Measurements from ENCODE around the gene ZNF496. TPM values are rescaled to one million over a fixed set of nuclear protein-coding genes. Genes with fewer than 3 reads are reported as not detected.
A peak's percentile ranks its signal among the peaks of the same experiment; 100 is the strongest.

ZNF496 gene
- total RNA-seq, 1 experiment from 2014 or later, result 66.5 TPM

DNA sequence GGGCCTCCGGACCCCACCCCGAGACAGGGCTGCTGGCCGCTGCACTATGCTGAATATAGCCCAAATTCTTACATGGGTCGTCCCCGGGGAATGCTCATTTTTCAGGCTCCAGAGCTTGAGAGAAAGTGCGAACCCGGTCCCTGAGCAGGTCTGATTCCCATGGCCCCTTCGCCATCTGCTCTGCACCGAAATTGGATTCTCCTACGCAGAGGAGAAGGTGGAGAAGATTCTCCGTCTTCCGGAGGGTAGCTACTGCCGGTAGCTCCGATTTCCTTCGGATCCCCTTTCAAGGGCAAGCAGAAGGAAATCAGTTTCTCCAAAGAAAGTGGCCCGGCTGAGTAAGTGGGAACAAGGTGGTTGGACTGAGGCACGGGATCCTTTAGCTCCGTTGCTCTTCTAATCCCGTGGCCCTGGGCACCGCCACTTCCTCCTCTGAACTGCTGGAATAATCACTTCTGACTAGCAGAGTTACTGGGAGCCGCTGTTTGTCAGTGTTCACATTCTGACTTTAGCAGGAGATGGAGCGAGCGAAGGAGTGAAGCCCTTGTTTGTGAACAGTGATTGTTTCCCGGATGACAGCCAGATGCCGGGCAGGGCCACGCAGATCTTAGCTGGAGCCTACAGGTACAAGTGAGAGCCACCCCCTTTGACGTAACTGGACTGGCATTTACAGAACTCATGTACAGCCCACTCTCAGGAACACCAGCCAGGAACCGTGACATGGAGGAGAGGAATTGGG is 1.1 kb upstream of the ZNF496 start:
- no peak for DNase-seq
- peaks cover 10% of the 10 kb centered on the region for H3K23me2 ChIP-seq (ENCODE audit: insufficient read length, low read depth, low read length, poor library complexity, severe bottlenecking)
- H3K36me3 Mint-ChIP-seq (ENCODE audit: insufficient read depth in 1 of 3, low read depth in 3 of 3), result peaks cover 45 to 58% (median 57%) of the 10 kb centered on the region in 3 experiments
- no peak overlapping the region for H3K27ac ChIP-seq (ENCODE audit: insufficient read length, low read depth, low read length)
- no CpG with 5 or more reads among the region's 28 CpGs for WGBS (ENCODE audit: extremely low coverage, insufficient read length, low lambda C conversion rate)
- H3K18ac ChIP-seq (ENCODE audit: insufficient read length, low read depth, low read length), result peak overlapping the region; percentile 61
- peak overlapping the region; percentile 91; the same call in 1 of the 2 replicates for H3K14ac ChIP-seq (ENCODE audit: insufficient read depth, low read length)
- H3K4ac ChIP-seq (ENCODE audit: low read depth, low read length), result no peak overlapping the region
- no peak overlapping the region for H2AFZ ChIP-seq (ENCODE audit: low read length)
- H3K9ac ChIP-seq (ENCODE audit: extremely low read depth, insufficient read length, low read length), result peak overlapping the region; percentile 83
- peak overlapping the region in 2 of 3 experiments; percentile 92 to 96; a peak in 4 of 7 replicates for H3K27ac Mint-ChIP-seq
- H4K5ac ChIP-seq (ENCODE audit: insufficient read length, low read depth, low read length), result no peak overlapping the region
- no peak overlapping the region for H2BK15ac ChIP-seq (ENCODE audit: low read depth, low read length)
- H2AK5ac ChIP-seq (ENCODE audit: insufficient read length, low read length), result no peak overlapping the region
- peaks cover 57% of the 10 kb centered on the region in 2 experiments for H3K4me1 Mint-ChIP-seq
- peak overlapping the region; percentile 83 to 91 for H3K4me3 Mint-ChIP-seq
- TF ChIP-seq, protein P1, sequence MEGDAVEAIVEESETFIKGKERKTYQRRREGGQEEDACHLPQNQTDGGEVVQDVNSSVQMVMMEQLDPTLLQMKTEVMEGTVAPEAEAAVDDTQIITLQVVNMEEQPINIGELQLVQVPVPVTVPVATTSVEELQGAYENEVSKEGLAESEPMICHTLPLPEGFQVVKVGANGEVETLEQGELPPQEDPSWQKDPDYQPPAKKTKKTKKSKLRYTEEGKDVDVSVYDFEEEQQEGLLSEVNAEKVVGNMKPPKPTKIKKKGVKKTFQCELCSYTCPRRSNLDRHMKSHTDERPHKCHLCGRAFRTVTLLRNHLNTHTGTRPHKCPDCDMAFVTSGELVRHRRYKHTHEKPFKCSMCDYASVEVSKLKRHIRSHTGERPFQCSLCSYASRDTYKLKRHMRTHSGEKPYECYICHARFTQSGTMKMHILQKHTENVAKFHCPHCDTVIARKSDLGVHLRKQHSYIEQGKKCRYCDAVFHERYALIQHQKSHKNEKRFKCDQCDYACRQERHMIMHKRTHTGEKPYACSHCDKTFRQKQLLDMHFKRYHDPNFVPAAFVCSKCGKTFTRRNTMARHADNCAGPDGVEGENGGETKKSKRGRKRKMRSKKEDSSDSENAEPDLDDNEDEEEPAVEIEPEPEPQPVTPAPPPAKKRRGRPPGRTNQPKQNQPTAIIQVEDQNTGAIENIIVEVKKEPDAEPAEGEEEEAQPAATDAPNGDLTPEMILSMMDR (conservative IDR thresholded peaks at IDR 0.05), result no peak
- H3T11ph ChIP-seq (ENCODE audit: low read length), result no peak overlapping the region
- no peaks in the 10 kb centered on the region for H3K9me3 Mint-ChIP-seq
- peaks cover 16% of the 10 kb centered on the region for H3K4me1 ChIP-seq (ENCODE audit: insufficient read depth, low read length)
- peaks cover 2% of the 10 kb centered on the region; the same call in 1 of the 2 replicates for H3K27me3 Mint-ChIP-seq (ENCODE audit: low read depth)
- no peak overlapping the region for H2BK5ac ChIP-seq (ENCODE audit: insufficient read length, low read length)
- no peak overlapping the region for H2BK20ac ChIP-seq (ENCODE audit: low read depth, low read length, poor library complexity, severe bottlenecking)
- H3K23ac ChIP-seq (ENCODE audit: insufficient read length, low read depth, low read length), result no peak overlapping the region
- peaks cover 17% of the 10 kb centered on the region; the same call in 1 of the 2 replicates for H3K79me2 ChIP-seq (ENCODE audit: insufficient read depth, low read length)
- no peaks in the 10 kb centered on the region for H3K27me3 ChIP-seq (ENCODE audit: insufficient read depth, low read length)
- H2BK12ac ChIP-seq (ENCODE audit: insufficient read length, low read depth, low read length), result no peak overlapping the region
- H3K4me2 ChIP-seq (ENCODE audit: insufficient read depth, insufficient read length, low read length), result peak overlapping the region; percentile 72
- no peak overlapping the region for H2BK120ac ChIP-seq (ENCODE audit: low read depth, low read length, poor library complexity, severe bottlenecking)
- peaks cover 11% of the 10 kb centered on the region for H3K79me1 ChIP-seq (ENCODE audit: insufficient read depth, low read depth, low read length, poor library complexity, severe bottlenecking)
- H4K91ac ChIP-seq (ENCODE audit: insufficient read length, low read depth, low read length), result no peak overlapping the region
- H3K56ac ChIP-seq (ENCODE audit: insufficient read length, low read depth, low read length), result no peak overlapping the region
- no peaks in the 10 kb centered on the region for H3K9me3 ChIP-seq (ENCODE audit: control insufficient read depth, low read depth, low read length)
- no peaks in the 10 kb centered on the region for H4K20me1 ChIP-seq (ENCODE audit: control insufficient read depth, insufficient read depth, insufficient read length)
- H4K8ac ChIP-seq (replicated peaks; ENCODE audit: insufficient read length, low read depth, low read length), result no peak overlapping the region

Data from H9 (cell line).